Uterus (tissue), 4 donors: Measurements from ENCODE around the gene ZFAND3. TPM values are rescaled to one million over a fixed set of nuclear protein-coding genes. Genes with fewer than 3 reads are reported as not detected.

ENCODE experiments used
- DNase-seq, 2 donors: peaks; one replicate each; pipeline ENCODE4 v3.0.0-alpha.2; 2019 to 2020
- H3K27ac ChIP-seq, 2 donors: fragments of 200-600 bp; sonication (generic); 1 replicate in 1 of 2; 2 replicates in 1 of 2; pipeline ENCODE4 v1.5.1; 2016 to 2018
- H3K27me3 ChIP-seq, 2 donors: fragments of 200-600 bp; sonication (generic); one replicate each; pipeline ENCODE4 v1.5.1; 2018 to 2019; ENCODE audit warnings: control low read depth in 1 of 2
- H3K36me3 ChIP-seq, 2 donors: fragments of 200-600 bp; sonication (generic); one replicate each; pipeline ENCODE4 v1.5.1; 2019; ENCODE audit warnings: control low read depth in 1 of 2
- H3K4me1 ChIP-seq, 2 donors: fragments of 200-600 bp; sonication (generic); one replicate each; pipeline ENCODE4 v1.5.1; 2018 to 2019; ENCODE audit warnings: control low read depth in 1 of 2
- H3K4me3 ChIP-seq, 2 donors: fragments of 200-600 bp; sonication (generic); 1 replicate in 1 of 2; 2 replicates in 1 of 2; pipeline ENCODE4 v1.5.1; 2018 to 2019; ENCODE audit warnings: mild to moderate bottlenecking in 1 of 2
- H3K9me3 ChIP-seq, 2 donors: fragments of 200-600 bp; sonication (generic); one replicate each; pipeline ENCODE4 v1.5.1; 2019; ENCODE audit warnings: control low read depth in 1 of 2
- POLR2A ChIP-seq, 2 donors: fragments of 450-650 bp; IDR thresholded peaks; one replicate each; pipeline ENCODE4 v1.6.1; 2016; ENCODE audit warnings: antibody characterized with exemption in 2 of 2, mild to moderate bottlenecking in 1 of 2, moderate library complexity in 1 of 2
- intact Hi-C: fragments of 100-400 bp; cut with DNase I; formaldehyde crosslinking; loops from one replicate; pipeline ENCODE4 v1.15.1; 2023; ENCODE audit warnings: low total_unique reads
- total RNA-seq, 4 donors: library from RNA; depleted of rRNA in 3 of 4; stranded (reverse); fragments of >200 nt in 3 of 4; gene quantifications; one replicate each; pipeline versions ENCODE4 v1.1.0 to v1.2.4, GENCODE V29; 2014 to 2023
- TF ChIP-seq, protein P1 (sequence below), 4 experiments: fragments of 200-600 bp in 2 of 4; fragments of 450-650 bp in 2 of 4; sonication (generic) in 2 of 4; IDR thresholded peaks; one replicate each; pipeline ENCODE4 v1.5.1; 2016 to 2019; ENCODE audit warnings: antibody characterized with exemption in 4 of 4, mild to moderate bottlenecking in 2 of 4, moderate library complexity in 1 of 4
- donor health status: DM: yes; HTN: yes; CAD: no.

The ZFAND3 gene
- total RNA-seq, 4 donors from 2014 or later: 5.0 to 81.9 (median 54.6) TPM

DNA sequence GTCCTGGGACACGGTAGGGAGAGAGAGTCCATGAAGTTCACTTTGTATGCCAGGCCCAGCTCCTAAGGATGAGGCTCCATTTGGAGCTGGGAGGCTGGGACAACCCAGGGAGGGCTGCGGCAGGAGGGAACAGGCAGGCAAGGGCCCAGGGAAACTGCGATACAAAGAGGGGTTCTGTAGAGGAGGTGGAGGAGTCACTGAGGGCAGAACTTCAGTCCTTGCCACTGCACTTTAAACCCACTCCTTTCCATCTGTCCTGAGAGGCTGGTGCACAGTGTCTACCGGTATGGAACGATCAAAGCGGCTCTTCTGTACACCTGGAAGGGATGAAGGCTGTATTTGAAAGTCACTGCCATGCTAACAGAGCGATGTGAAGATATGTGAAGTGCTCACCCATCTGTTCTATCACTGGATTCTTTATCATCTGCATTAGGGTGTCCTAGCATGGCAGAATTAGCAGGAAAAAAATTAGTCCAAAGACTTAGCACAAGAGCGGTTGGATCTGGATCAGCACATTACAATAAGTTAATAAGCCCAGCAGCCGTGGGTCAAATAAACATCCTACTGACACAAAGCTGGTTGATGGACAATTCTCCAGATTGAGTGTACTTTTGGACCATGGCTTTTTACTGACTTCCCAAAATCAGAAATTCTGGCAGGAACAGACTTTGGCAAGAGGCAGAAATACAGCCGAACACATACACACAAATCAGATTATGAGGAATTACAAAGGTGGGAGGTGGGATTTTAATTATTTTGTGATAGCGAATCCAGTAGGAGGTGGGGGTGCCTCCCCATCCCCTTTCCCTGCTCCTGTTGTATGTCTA is 20.9 kb upstream of the ZFAND3 start:
- no peaks in the 10 kb centered on the region for H3K9me3 ChIP-seq
- no peaks in the 10 kb centered on the region for H3K36me3 ChIP-seq
- intact Hi-C loops: no loop called here
- no peak for DNase-seq
- H3K4me3 ChIP-seq: no peak overlapping the region
- H3K27me3 ChIP-seq: no peaks in the 10 kb centered on the region
- TF ChIP-seq POLR2A (IDR thresholded peaks at IDR 0.05): no peak
- no peak overlapping the region for H3K27ac ChIP-seq
- no peaks in the 10 kb centered on the region for H3K4me1 ChIP-seq

DNA sequence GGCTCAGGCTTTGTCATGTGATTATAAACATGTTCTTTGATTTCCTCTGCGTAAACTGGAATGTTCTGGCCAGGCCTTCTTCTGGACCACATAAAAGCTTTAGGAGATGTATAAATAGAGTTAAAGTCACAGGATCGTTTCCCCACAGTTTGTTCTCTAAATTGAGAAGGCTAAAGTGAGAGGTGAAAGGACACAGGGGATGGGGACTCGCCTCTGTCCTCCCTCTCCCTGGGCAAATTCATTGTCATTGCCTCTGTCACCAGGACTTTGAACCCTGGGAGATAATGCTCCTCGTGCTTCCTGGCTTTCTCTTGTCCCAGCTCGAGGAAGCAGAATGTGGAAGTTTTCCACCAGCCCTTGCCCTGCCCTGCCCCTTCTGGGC is 20.3 kb upstream of the ZFAND3 start:
- H3K27ac ChIP-seq: no peak overlapping the region
- intact Hi-C loops: no loop called here
- no peak for DNase-seq
- TF ChIP-seq, protein P1, sequence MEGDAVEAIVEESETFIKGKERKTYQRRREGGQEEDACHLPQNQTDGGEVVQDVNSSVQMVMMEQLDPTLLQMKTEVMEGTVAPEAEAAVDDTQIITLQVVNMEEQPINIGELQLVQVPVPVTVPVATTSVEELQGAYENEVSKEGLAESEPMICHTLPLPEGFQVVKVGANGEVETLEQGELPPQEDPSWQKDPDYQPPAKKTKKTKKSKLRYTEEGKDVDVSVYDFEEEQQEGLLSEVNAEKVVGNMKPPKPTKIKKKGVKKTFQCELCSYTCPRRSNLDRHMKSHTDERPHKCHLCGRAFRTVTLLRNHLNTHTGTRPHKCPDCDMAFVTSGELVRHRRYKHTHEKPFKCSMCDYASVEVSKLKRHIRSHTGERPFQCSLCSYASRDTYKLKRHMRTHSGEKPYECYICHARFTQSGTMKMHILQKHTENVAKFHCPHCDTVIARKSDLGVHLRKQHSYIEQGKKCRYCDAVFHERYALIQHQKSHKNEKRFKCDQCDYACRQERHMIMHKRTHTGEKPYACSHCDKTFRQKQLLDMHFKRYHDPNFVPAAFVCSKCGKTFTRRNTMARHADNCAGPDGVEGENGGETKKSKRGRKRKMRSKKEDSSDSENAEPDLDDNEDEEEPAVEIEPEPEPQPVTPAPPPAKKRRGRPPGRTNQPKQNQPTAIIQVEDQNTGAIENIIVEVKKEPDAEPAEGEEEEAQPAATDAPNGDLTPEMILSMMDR (IDR thresholded peaks at IDR 0.05): no peak
- TF ChIP-seq POLR2A (IDR thresholded peaks at IDR 0.05): no peak
- H3K27me3 ChIP-seq: no peaks in the 10 kb centered on the region
- no peaks in the 10 kb centered on the region for H3K36me3 ChIP-seq
- H3K4me1 ChIP-seq: no peaks in the 10 kb centered on the region
- no peak overlapping the region for H3K4me3 ChIP-seq
- H3K9me3 ChIP-seq: no peaks in the 10 kb centered on the region

DNA sequence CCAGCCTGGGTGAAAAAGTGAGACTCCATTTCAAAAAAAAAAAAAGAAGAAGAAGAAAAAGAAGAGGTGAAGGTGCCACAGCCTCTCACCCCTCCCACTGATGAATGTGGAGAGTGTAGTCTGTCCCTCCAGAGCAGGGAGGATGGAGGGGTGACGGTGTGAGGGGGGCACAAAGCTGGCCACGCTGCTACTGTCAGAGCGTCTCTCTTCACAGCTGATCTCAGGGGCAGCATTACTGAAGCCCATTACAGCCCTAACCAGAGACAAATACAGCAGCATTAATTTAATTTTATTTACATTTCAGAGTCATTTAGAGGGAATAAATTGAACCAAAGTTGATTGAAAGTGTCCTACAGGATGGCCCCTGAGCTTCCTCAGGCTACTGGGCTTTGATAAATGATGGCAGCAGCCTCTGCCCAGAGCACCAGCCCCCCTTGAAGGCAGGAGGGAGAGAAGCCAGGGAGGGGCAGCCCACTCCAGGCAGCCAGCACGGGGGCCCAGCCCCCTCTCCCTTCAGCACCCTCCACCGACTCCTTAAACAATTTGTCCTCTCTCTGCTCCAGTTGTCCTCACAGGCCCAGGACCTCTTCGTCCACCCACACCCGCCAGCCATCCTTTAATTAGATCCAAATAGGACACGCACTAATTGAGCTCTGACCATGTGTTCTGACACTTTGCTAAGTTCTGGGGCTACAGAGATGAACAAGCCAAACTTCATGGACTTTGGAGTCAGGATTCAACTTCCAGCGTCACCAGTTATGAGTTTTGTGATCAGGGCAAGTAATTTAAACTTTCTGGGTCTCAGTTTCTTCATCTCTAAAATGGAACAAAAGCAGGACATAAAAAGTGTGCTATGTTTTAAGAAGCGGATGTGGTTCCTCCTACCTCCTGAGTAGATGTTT is 18.6 kb upstream of the ZFAND3 start:
- Histone ChIP-seq H3K36me3 (no peaks in the 10 kb centered on the region), H3K4me3 (no peak overlapping the region), H3K4me1 (no peaks in the 10 kb centered on the region), H3K27ac (no peak overlapping the region), H3K27me3 (no peaks in the 10 kb centered on the region), H3K9me3 (no peaks in the 10 kb centered on the region)
- intact Hi-C loops: no loop called here
- TF ChIP-seq POLR2A (IDR thresholded peaks at IDR 0.05): no peak
- TF ChIP-seq, protein P1 (IDR thresholded peaks at IDR 0.05): no peak
- no peak for DNase-seq

DNA sequence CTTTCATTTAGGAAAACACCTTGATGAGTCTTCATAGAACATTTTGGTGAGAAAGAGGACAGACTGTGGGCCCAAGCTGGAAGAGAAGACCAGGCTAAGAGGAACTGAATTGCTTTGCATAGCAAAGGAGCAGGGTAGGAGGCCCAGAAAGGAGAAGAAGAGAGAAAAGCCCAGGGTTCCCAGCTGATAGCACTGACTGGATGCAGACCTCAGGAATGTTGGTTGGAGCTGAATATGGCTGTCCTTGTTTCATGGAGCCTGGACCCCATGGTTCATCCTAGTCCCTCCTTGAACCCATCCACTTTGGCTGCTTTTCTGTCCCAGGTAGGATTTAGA is 18.0 kb upstream of the ZFAND3 start:
- intact Hi-C loops: no loop called here
- Histone ChIP-seq H3K4me1 (no peaks in the 10 kb centered on the region), H3K9me3 (no peaks in the 10 kb centered on the region), H3K4me3 (no peak overlapping the region), H3K27me3 (no peaks in the 10 kb centered on the region), H3K36me3 (no peaks in the 10 kb centered on the region), H3K27ac (no peak overlapping the region)
- no peak for DNase-seq
- TF ChIP-seq, protein P1 (IDR thresholded peaks at IDR 0.05): no peak
- TF ChIP-seq POLR2A (IDR thresholded peaks at IDR 0.05): no peak

DNA sequence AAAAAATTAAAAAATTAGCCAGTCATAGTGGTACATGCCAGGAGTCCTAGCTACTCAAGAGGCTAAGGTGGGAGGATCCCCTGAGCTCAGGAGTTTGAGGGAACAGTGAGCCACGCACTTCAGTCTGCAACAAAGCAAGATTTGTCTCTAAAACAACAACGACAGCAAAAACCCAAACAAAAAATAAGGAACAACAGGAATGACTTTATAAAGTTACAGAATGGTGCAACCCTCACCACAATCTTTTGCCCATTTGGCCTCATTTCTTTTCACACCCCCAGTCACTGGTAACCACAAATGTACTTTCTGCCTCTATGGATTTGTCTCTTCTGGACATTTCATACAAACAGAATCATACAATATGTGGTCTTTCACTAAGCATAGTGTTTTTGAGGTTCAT is 16.7 kb upstream of the ZFAND3 start:
- H3K4me3 ChIP-seq: no peak overlapping the region
- no peaks in the 10 kb centered on the region for H3K27me3 ChIP-seq
- TF ChIP-seq, protein P1 (IDR thresholded peaks at IDR 0.05): no peak
- TF ChIP-seq POLR2A (IDR thresholded peaks at IDR 0.05): no peak
- H3K9me3 ChIP-seq: no peaks in the 10 kb centered on the region
- no peaks in the 10 kb centered on the region for H3K4me1 ChIP-seq
- DNase-seq: no peak
- no peak overlapping the region for H3K27ac ChIP-seq
- intact Hi-C loops: no loop called here
- no peaks in the 10 kb centered on the region for H3K36me3 ChIP-seq
